Astrocyte (in vitro differentiated cells and primary cell): ENCODE measurements around the gene BRICD5.

Experiments
- EZH2 ChIP-seq: IDR thresholded peaks from 2 replicates; pipeline ENCODE4 v1.6.1; 2012; ENCODE audit warnings: mild to moderate bottlenecking, low read length, inconsistent platforms; ENCODE audit not compliant: insufficient read depth
- TF ChIP-seq, protein P1 (sequence below): IDR thresholded peaks from 2 replicates; pipeline ENCODE4 v1.5.1; 2011; ENCODE audit warnings: low read depth, mild to moderate bottlenecking, inconsistent platforms, low read length, moderate library complexity; ENCODE audit not compliant: insufficient read depth

DNA sequence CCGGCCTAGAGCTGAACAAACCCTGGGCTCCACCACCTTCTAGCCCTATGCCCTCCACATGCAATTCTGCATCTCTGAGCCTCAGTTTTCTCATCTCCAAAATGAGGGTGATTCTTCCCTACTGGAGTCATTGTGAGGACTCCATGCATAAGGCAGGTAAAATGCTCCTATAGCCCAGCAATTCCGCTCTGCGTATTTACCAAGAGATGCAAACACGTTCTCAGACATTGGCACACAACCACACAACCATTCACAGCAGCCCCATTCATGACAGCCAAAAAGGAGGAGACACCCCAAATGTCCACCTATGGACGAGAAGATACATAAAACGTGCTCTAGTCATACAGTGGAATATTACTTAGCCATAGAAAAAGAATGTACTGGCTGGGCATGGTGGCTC is 10.3 kb downstream of the BRICD5 start:
- TF ChIP-seq, protein P1, sequence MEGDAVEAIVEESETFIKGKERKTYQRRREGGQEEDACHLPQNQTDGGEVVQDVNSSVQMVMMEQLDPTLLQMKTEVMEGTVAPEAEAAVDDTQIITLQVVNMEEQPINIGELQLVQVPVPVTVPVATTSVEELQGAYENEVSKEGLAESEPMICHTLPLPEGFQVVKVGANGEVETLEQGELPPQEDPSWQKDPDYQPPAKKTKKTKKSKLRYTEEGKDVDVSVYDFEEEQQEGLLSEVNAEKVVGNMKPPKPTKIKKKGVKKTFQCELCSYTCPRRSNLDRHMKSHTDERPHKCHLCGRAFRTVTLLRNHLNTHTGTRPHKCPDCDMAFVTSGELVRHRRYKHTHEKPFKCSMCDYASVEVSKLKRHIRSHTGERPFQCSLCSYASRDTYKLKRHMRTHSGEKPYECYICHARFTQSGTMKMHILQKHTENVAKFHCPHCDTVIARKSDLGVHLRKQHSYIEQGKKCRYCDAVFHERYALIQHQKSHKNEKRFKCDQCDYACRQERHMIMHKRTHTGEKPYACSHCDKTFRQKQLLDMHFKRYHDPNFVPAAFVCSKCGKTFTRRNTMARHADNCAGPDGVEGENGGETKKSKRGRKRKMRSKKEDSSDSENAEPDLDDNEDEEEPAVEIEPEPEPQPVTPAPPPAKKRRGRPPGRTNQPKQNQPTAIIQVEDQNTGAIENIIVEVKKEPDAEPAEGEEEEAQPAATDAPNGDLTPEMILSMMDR, result no peak
- no peak for TF ChIP-seq EZH2
